VCaP (cell line): Measurements from ENCODE around the gene C2.
"Not testable (repeated sequence)": the region's sequence is repeated elsewhere in the genome, so short reads cannot be mapped to it uniquely, and the experiment has no call there.

Source experiments
- H3K27ac ChIP-seq: fragments of 450-650 bp; 2 replicates; pipeline ENCODE4 v1.5.1; 2017
- TF ChIP-seq, protein P1 (sequence below): fragments of 450-650 bp; conservative IDR thresholded peaks from 2 replicates; pipeline ENCODE4 v1.5.1; 2017; ENCODE audit warnings: mild to moderate bottlenecking, moderate library complexity

C2 gene

DNA sequence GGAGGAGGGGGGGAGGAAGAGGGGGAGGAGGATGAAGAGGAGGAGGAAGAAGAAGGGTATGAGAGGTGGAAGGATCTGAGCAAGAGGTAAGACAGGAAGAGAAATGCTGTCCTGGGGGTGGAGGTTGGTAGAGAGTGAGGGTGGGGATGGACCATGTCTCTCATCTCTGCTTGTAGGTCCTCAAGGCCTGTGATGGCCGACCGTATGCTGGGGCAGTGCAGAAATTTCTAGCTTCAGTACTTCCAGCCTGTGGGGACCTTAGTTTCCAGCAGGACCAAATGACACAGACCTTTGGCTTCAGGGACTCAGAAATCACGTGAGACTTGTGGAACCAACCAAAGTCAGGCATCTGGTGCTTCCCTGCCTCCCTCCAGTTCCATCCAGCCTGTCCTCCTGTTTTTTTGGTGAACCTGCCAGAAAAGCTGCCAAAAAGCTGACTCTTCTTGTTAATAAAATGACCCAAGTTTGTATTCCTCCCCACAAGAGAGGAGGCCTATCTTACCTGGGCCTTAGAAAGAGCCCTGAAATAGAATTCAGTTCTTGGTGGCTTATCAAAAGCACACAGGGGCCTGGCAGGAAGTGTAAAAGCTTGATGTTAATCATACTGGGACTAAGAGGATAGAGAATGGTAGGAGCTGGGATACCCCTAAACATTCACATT is 51.9 kb downstream of the C2 start:
- H3K27ac ChIP-seq, result no peak overlapping the region
- TF ChIP-seq, protein P1, sequence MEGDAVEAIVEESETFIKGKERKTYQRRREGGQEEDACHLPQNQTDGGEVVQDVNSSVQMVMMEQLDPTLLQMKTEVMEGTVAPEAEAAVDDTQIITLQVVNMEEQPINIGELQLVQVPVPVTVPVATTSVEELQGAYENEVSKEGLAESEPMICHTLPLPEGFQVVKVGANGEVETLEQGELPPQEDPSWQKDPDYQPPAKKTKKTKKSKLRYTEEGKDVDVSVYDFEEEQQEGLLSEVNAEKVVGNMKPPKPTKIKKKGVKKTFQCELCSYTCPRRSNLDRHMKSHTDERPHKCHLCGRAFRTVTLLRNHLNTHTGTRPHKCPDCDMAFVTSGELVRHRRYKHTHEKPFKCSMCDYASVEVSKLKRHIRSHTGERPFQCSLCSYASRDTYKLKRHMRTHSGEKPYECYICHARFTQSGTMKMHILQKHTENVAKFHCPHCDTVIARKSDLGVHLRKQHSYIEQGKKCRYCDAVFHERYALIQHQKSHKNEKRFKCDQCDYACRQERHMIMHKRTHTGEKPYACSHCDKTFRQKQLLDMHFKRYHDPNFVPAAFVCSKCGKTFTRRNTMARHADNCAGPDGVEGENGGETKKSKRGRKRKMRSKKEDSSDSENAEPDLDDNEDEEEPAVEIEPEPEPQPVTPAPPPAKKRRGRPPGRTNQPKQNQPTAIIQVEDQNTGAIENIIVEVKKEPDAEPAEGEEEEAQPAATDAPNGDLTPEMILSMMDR, result no peak

DNA sequence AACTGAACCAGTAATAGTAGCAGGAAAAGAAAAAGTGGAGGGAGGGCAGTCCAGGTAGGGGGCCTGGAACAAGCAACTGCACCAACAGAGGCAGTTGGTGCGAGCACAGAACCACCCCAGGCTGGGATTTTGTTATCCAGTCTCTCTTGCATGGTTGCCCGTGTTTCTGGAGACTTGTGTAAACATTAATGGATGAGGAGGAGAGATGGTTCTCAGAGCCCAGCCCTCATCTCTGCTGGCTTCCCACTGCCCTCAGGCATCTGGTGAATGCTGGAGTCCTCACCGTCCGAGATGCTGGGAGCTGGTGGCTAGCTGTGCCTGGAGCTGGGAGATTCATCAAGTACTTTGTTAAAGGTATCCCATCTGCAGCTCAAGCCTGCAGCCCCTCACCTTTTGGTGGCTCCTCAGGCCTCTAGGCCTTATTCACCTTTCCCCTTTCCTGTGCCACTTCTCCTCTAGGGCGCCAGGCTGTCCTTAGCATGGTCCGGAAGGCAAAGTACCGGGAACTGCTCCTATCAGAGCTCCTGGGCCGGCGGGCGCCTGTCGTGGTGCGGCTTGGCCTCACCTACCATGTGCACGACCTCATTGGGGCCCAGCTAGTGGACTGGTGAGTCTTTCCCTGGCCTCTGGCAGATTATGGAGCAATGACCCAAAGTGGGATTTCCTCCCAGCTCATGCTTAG is 52.8 kb downstream of the C2 start:
- H3K27ac ChIP-seq, result not testable (repeated sequence)

DNA sequence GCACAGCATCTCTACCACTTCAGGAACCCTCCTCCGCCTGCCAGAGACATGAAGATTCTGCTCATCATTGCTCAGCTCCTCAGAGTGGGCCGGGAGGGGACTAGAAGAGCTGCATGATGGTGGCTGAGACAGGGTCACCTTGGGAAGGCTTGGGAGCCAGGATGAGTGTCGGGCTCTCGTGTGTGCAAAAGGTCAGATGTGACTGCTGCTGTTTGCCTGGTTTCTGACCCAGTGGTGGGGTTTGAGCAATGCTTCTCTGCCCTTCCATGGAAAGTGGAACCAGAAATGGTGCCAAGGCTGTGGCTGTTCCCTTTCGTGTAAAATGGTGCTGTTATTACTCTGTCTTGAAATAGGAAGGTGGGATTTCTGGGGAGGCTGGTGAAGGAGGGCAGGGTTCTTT is 53.5 kb downstream of the C2 start:
- H3K27ac ChIP-seq, result not testable (repeated sequence)

DNA sequence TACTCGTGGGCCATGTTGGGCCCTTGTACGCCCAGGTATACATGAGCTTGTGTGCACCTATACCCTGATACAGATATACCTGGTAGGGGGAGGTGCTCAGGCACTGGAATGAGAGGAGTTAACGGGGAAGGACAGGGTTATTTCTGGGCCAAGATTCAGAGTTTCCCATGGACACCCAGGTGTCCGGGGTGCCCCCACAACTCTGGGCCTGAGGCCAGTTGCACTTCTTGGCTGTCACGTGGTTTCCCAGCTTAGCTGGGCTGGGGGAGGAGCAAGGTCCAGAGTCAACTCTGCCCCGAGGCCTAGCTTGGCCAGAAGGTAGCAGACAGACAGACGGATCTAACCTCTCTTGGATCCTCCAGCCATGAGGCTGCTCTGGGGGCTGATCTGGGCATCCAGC is 54.2 kb downstream of the C2 start, which contains the start of gene C4A:
C4A (plus strand) TSS at position 314 of the 400 bp plus-strand sequence; CDS start at position 365, 51 bp downstream.
- H3K27ac ChIP-seq, result not testable (repeated sequence)

DNA sequence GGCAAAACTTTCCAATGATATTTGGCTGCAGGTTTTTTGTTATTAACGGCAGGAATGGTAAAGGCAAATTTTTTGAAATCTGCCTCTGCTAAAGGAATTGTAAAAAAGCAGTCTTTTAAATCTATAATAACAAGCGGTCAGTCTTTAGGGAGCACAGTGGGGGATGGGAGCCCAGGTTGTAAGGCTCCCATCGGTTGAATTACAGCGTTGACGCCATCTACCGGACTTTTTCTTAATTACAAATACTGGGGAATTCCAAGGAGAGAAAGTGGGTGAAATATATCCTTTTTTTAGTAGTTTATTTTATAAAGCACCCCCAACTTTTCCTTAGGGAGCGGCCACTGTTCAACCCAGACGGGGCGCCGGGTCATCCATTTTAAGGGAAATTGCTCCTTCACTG is 61.8 kb downstream of the C2 start:
- H3K27ac ChIP-seq, result not testable (repeated sequence)

DNA sequence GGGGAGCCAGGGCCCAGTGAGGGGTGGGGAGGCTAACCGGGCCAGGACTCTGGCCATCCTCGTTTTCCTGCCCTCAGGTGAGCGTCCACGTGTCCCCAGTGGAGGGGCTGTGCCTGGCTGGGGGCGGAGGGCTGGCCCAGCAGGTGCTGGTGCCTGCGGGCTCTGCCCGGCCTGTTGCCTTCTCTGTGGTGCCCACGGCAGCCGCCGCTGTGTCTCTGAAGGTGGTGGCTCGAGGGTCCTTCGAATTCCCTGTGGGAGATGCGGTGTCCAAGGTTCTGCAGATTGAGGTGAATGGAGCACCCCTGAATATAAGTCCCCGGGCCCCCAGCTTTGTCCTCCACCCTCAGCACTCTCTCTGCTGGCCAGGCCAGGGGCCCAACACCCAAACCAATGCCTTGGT is 66.9 kb downstream of the C2 start:
- not testable (repeated sequence) for H3K27ac ChIP-seq
